Smooth muscle cell (in vitro differentiated cells): ENCODE measurements around the gene ACAA1. TPM values are rescaled to one million over a fixed set of nuclear protein-coding genes. Genes with fewer than 3 reads are reported as not detected.

Experiments
- DNase-seq: peaks from one replicate; lab custom pipeline; 2025; ENCODE audit not compliant: unreplicated experiment; lab: John Stamatoyannopoulos, UW
- H2AFZ ChIP-seq: fragments of 200-600 bp; sonication (generic); 2 replicates; pipeline ENCODE4 v1.6.0; 2016; ENCODE audit warnings: antibody characterized with exemption, low read depth, mild to moderate bottlenecking
- H3F3A ChIP-seq: fragments of 200-600 bp; sonication (generic); 2 replicates; pipeline ENCODE4 v1.6.0; 2017; ENCODE audit warnings: antibody characterized with exemption, low read depth
- H3K27ac ChIP-seq: fragments of 200-600 bp; sonication (generic); 2 replicates; pipeline ENCODE4 v1.5.1; 2016; ENCODE audit warnings: low read depth, mild to moderate bottlenecking
- H3K27me3 ChIP-seq: fragments of 200-600 bp; sonication (generic); 2 replicates; pipeline ENCODE4 v1.6.1; 2016; ENCODE audit warnings: low read depth, mild to moderate bottlenecking
- H3K36me3 ChIP-seq: fragments of 200-600 bp; sonication (generic); 2 replicates; pipeline ENCODE4 v1.5.1; 2016; ENCODE audit warnings: low read depth
- H3K4me1 ChIP-seq: fragments of 200-600 bp; sonication (generic); 2 replicates; pipeline ENCODE4 v1.5.1; 2016; ENCODE audit warnings: low read depth
- H3K4me2 ChIP-seq: fragments of 200-600 bp; sonication (generic); 2 replicates; pipeline ENCODE4 v1.6.0; 2016; ENCODE audit warnings: mild to moderate bottlenecking
- H3K4me3 ChIP-seq: fragments of 200-600 bp; sonication (generic); 2 replicates; pipeline ENCODE4 v1.5.1; 2016; ENCODE audit warnings: mild to moderate bottlenecking
- H3K79me2 ChIP-seq: fragments of 200-600 bp; sonication (generic); 2 replicates; pipeline ENCODE4 v1.6.0; 2016; ENCODE audit warnings: low read depth, mild to moderate bottlenecking
- H3K9ac ChIP-seq: fragments of 200-600 bp; sonication (generic); 2 replicates; pipeline ENCODE4 v1.6.0; 2016; ENCODE audit warnings: low read depth
- H3K9me3 ChIP-seq: fragments of 200-600 bp; sonication (generic); replicated peaks from 2 replicates; pipeline ENCODE4 v1.5.1; 2016; ENCODE audit warnings: low read depth
- H4K20me1 ChIP-seq: fragments of 200-600 bp; sonication (generic); 2 replicates; pipeline ENCODE4 v1.6.0; 2016; ENCODE audit warnings: low read depth
- WGBS: methylation state at CpG from one replicate; pipeline ENCODE4 v1.1.7; 2016; ENCODE audit warnings: low lambda C conversion rate; 5-methylcytosine and 5-hydroxymethylcytosine counted together
- polyA plus RNA-seq: library from polyadenylated mRNA; unstranded; fragments of >200 nt; fragmentation: Nextera tagmentation; extraction: Ambion mirVana; gene quantifications from 2 replicates; pipeline ENCODE4 v1.2.1, GENCODE V29; 2016
- total RNA-seq: library from RNA; depleted of rRNA; stranded (reverse); fragments of >200 nt; gene quantifications from 2 replicates; pipeline ENCODE4 v1.2.3, GENCODE V29; 2014
- TF ChIP-seq, protein P1 (sequence below): fragments of 200-600 bp; sonication (generic); IDR thresholded peaks from 2 replicates; pipeline ENCODE4 v1.5.1; 2017; ENCODE audit warnings: borderline replicate concordance, mild to moderate bottlenecking, antibody characterized with exemption; ENCODE audit not compliant: insufficient read depth, poor library complexity, severe bottlenecking

The ACAA1 gene
- total and polyA plus RNA-seq, 2 experiments from 2014 or later = 22.7 to 41.8 TPM

GRCh38 chr3:38158472-38158871 is 21.5 kb upstream of the ACAA1 start:
- no peaks in the 10 kb centered on the region for H3K79me2 ChIP-seq
- no peaks in the 10 kb centered on the region for H3K4me1 ChIP-seq
- H3K27me3 ChIP-seq = no peaks in the 10 kb centered on the region
- no peaks in the 10 kb centered on the region for H4K20me1 ChIP-seq
- 85% methylated on average over 5 of the region's 5 CpGs for WGBS
- no peak for DNase-seq
- H2AFZ ChIP-seq = no peak overlapping the region
- H3K27ac ChIP-seq = no peak overlapping the region
- H3K4me3 ChIP-seq = no peak overlapping the region
- H3K9me3 ChIP-seq = no peaks in the 10 kb centered on the region
- no peak overlapping the region for H3K9ac ChIP-seq
- H3K4me2 ChIP-seq = no peak overlapping the region
- TF ChIP-seq, protein P1, sequence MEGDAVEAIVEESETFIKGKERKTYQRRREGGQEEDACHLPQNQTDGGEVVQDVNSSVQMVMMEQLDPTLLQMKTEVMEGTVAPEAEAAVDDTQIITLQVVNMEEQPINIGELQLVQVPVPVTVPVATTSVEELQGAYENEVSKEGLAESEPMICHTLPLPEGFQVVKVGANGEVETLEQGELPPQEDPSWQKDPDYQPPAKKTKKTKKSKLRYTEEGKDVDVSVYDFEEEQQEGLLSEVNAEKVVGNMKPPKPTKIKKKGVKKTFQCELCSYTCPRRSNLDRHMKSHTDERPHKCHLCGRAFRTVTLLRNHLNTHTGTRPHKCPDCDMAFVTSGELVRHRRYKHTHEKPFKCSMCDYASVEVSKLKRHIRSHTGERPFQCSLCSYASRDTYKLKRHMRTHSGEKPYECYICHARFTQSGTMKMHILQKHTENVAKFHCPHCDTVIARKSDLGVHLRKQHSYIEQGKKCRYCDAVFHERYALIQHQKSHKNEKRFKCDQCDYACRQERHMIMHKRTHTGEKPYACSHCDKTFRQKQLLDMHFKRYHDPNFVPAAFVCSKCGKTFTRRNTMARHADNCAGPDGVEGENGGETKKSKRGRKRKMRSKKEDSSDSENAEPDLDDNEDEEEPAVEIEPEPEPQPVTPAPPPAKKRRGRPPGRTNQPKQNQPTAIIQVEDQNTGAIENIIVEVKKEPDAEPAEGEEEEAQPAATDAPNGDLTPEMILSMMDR = no peak
- no peaks in the 10 kb centered on the region for H3K36me3 ChIP-seq
- peaks cover under 1% of the 10 kb centered on the region for H3F3A ChIP-seq

DNA sequence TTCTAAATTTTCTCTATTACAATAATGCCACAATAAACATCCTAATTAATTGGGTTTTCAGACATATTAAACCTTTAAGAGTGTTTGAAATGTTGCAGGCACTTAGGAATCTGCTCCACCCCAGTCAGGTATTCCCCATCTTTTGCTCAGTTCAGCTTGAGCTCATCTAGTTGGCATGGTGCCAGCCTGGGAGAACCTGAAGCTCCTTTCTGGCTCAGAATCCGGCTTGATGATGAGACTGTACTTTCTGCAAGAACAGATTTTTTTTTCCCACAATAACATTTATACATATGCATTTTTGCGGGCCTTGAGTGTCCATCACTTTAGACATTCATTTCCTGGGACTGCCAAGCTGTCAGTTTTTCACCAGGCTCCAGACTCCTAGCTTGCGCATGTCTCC is 20.7 kb upstream of the ACAA1 start:
- Histone ChIP-seq H3K27ac (no peak overlapping the region), H3K79me2 (no peaks in the 10 kb centered on the region), H2AFZ (no peak overlapping the region), H3K36me3 (no peaks in the 10 kb centered on the region), H3K27me3 (no peaks in the 10 kb centered on the region), H3K4me3 (no peak overlapping the region), H3K9me3 (no peaks in the 10 kb centered on the region), H3K4me1 (no peaks in the 10 kb centered on the region), H3F3A (no peaks in the 10 kb centered on the region), H3K4me2 (no peak overlapping the region), H3K9ac (no peak overlapping the region), H4K20me1 (no peaks in the 10 kb centered on the region)
- 94% methylated on average over 3 of the region's 3 CpGs for WGBS
- TF ChIP-seq, protein P1 = no peak
- no peak for DNase-seq

GRCh38 chr3:38157117-38157516 is 20.2 kb upstream of the ACAA1 start:
- Histone ChIP-seq H3K4me1 (no peaks in the 10 kb centered on the region), H3K9me3 (no peaks in the 10 kb centered on the region), H3K9ac (no peak overlapping the region), H3K4me2 (no peak overlapping the region), H2AFZ (no peak overlapping the region), H3K36me3 (no peaks in the 10 kb centered on the region), H4K20me1 (no peaks in the 10 kb centered on the region), H3K4me3 (no peak overlapping the region), H3K27me3 (no peaks in the 10 kb centered on the region), H3K27ac (no peak overlapping the region), H3K79me2 (no peaks in the 10 kb centered on the region), H3F3A (no peaks in the 10 kb centered on the region)
- DNase-seq = no peak
- WGBS = 100% methylated on average over 2 of the region's 2 CpGs
- TF ChIP-seq, protein P1 = no peak

GRCh38 chr3:38155825-38156224 is 18.9 kb upstream of the ACAA1 start:
- no peaks in the 10 kb centered on the region for H3K36me3 ChIP-seq
- H4K20me1 ChIP-seq = no peaks in the 10 kb centered on the region
- no peaks in the 10 kb centered on the region for H3K27me3 ChIP-seq
- no peak for DNase-seq
- H3K4me1 ChIP-seq = no peaks in the 10 kb centered on the region
- no peak overlapping the region for H3K4me2 ChIP-seq
- TF ChIP-seq, protein P1 = no peak
- no peak overlapping the region for H3K4me3 ChIP-seq
- no peaks in the 10 kb centered on the region for H3K79me2 ChIP-seq
- H3F3A ChIP-seq = no peaks in the 10 kb centered on the region
- no peak overlapping the region for H3K9ac ChIP-seq
- no peaks in the 10 kb centered on the region for H3K9me3 ChIP-seq
- WGBS = 87% methylated on average over 2 of the region's 2 CpGs
- peak overlapping the region; percentile 94 for H3K27ac ChIP-seq
- H2AFZ ChIP-seq = no peak overlapping the region
